Islet precursor cell (in vitro differentiated cells): ENCODE data around the gene ALG2.

Experiments used
- DNase-seq: peaks from one replicate; pipeline ENCODE4 v3.0.0-alpha.2; 2018

The ALG2 gene

DNA sequence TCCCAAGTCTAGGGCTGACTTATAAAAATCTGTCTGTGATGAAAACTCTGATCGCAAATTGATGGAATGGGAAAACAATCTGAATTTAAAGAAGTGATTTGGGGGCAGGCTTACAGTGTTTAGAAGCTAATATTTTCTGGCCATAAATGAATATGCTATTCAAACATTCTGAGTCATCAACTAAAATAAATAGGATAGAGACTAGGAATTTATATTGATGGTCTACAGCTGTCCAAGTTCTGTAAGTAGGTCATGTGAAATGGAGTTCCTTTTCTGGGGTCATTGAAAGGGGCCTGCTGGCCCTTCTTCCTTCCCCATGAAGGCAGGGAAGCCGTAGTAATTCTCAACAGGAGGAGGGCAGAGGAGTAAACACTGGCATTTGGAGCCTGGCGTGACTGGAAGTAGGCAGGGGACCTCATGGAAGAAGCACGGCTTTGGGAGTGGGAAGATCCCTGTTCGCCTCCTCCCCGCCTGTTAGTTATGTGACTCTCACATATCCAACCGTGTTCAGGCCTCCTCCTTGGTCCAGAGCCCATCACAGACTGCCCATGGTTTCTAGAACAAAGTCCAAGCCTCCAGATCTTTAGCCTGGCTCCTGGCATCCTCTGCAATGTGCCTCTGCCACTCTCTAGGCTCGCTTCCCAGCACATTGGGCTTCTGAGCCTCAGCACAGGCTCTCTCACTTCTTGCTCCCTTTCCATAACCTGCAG lies 31.7 kb downstream of the ALG2 start:
- DNase-seq: no peak

DNA sequence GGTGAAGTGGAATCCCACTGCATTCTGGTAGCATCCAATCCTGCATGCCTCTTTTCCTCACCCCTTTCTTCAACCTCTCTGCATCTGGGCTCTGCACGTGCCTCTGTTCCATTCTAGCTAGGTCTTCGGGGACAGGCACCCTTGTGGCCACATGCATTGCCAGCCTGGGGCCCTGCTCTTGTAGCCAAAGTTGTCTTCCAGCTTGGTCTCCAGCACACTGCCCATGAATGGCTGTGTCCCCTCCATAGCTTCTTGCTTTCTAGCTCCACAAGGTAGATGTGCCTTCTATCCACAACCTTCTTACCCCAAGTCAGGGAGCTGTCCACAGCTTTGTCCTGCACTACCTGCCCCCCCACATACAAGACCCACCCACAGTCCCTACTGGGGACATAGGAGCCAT lies 32.6 kb downstream of the ALG2 start:
- no peak for DNase-seq

DNA sequence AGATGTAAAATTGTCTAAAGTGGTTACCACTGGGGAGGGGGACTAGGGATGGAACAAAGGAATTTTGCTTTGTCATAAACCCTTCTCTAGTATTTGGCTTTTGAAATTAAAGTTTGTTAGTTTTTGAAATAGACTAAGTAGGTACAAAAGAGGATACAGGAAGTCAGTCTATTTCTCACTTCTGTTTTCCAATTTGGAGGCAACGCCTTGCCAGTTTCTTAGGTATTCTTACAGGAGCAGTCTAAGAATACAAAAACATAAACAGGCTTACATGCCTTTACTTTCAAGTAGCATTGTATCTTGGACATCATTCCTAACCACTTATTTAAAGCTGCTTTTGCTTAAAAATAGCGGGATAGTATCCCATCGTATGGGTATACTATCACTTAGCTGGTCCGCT lies 34.4 kb downstream of the ALG2 start:
- no peak for DNase-seq

DNA sequence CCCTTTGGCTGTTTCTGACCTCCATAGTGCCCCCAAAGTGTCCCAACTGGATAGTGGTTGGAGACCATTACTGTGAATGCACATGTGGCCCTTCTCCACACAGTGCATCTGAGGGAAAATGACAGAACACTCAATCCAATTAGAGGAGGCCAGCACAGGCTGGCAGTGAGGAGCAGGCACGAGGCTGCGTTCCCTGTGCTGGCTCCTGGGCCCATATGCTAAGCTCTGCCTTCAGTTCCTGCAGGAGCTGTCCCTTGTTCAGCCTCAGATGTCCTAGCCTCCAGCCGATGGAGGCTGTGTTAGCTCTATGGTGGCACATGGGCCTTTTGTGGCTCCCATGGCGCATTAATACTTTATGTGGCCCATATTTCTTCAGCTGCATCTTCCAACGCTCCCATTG lies 35.8 kb downstream of the ALG2 start:
- no peak for DNase-seq

DNA sequence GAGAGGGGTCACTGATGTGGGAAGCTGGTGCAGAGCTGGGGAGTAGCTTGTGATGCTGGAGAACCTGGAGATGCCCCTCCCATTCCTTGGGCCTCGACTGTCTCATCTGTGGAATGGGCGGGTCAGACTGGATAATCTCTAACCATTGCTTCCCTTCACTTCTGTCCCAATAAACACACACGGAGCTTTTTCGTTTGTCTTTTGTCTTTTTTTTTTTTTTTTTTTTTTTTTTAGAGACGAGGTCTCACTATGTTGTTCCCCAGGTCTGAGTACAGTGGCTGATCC lies 36.5 kb downstream of the ALG2 start:
- DNase-seq: no peak

DNA sequence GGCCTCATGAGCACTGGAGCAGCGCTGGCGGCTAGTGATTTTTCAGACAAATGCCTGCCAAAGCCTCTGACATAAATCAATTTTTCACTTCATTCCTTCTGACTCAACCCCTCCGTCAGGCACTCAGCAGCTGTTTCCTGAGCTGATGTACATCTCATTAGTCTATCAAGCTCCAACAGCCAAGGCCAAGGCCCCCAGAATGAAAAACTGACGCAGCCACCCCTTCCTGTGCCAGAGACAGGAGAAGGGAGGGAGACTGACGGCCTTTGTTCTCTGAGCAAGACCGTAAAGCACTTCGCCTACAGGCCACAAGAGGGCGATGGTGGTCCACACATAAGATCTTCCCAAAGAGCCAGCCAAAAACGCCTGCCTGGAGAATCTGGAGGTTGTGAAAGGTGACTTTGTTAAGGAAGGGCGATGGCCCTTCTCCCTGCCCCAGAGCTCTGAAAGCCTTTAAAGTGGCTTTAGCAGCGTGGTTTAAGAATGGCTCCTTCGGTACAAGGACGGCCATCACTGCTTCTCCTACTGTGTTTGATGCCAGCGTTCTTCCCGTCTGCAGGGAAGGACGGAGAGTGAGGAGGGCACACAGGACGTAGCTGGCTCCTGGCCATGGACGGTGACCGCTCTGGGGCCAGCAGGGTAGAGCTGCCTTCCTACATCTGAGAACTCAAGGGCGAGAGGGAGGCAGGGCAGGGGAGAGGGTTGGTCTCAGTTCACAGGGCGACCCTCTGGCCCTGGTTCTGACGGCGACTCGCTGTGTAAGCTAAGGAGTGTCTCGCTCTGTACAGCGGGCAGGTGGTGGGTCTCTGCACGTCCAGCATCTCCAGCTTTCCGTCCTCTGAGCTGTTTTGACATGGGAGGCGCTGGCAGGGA lies 37.0 kb downstream of the ALG2 start:
- DNase-seq: peak; percentile 94

DNA sequence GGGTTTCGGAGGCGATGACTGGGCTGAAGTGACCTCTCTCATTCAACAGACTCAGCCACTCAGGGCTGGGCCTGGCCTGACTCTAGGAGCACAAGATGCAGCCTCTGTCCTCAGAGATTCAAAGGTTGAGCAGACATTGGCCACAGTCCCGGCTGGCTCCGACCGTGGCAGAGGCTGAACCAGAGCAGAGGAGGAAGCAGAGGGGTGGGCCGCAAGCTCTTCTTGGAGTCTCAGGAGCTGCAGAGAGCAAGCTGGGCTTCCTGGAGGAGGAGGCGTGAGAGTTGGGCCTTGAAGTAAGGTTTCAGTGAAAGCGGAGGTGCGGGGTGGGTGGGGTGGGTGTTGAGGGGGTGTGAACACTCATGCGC lies 37.6 kb downstream of the ALG2 start:
- DNase-seq: no peak

DNA sequence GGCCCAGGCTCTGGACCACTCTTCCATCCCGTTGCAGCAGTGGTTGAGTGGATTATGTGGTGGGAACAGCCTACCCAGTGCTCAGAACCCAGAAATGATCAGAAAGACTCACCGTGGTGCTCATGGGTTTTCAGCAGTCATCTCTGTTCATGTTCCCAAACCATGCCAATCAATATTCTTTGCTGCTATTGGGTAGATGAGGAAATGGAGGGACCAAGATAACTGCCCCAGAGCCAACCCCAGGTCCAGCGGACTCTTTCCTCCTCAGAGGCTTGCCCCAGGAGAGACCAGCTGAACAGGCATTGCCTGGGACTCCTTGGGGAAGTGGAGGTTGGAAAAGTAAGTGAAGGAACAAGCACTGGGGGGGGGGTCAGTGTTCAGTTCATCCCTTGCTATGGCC lies 38.1 kb downstream of the ALG2 start:
- no peak for DNase-seq

DNA sequence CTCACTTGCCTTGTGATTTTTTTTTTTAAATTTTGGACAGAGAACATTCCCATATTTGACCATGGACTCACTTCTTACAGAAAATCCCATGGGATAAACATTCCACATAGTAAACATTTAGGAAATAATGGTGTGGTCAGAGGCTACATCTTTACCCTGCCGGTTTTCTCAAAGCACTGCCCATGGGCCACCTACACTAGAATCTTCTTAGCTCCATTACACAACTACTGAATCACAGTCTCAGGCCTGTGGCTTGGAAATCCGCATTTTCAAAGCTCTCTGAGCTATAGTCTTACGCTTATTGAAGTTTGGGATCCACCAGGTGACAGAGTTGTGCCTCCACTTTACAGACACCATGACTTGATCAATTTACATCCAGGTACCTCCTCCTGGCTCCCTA lies 39.4 kb downstream of the ALG2 start:
- no peak for DNase-seq

DNA sequence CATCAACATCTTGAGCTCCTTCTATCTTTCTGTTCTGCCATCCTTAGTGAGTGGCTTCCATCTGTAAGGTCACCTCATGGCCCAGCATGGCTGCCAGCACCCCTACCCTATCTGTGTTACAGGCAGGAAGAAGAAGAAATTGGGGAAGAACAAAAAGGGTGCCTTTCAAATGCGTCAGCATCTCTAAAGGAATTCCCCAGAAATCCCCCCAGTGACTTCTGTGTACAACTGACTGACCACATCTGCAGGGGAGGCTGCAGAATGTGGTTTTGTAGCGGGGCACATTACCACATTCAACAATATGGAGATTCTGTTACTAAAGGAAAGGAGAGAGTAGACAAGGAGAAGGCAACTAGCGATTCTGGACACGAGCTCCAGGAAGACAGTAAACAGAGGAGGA lies 40.1 kb downstream of the ALG2 start:
- DNase-seq: no peak

DNA sequence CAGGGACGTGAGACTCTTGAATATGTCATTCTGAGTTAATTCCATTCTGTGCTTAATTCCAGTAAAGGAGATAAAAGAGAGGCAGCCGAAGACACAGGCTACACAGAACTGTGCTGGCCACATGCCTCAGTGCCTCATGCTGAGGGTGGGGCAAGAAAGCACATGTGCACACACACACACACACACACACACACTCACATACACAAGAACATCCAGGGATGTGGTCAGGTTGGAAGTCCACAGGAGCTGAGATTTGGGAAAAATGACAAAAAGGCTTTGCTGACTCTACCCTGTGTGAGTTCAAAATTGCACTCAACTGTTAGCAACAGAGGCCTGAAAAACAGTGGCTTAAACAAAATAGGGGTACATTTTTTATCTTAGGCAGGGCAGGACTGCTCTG lies 40.5 kb downstream of the ALG2 start:
- no peak for DNase-seq

DNA sequence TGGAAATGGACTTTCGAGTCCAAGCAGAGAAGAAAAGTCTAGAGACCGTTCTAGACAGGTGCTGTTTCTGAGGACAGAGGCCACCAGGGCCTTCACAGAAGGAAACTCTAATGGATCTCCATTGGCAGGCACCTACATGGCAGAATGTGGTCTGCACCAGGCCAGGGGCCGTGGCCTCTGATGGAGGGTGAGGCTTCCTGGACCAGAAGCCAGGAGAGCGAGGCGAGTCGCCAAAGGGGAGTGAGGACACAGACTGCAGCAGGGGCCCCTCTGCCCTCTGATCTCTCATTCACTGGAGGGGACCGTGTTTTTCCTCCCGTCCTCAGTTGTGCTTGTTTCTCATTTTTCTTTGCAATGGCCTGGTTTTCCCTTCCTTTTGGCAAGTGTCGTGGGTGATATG lies 41.1 kb downstream of the ALG2 start:
- DNase-seq: no peak

DNA sequence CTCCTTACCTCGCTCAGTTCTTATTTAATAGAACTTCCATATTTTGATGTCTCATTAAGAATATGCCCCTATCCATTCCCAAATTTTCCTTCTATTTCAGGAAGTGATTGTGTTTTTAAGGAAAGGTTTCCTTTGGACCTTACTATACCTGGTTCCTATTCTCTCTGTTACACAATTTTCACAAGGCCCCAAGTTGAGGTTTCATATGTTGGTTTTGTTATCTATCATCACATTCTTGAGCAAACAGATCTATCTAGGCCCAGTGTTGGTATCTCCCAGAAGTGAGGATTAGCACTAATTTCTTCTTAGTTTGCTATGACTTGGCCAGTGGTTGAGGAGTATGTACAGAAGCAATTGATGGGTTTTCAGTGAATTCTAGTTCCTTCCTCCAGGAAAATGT lies 41.5 kb downstream of the ALG2 start:
- no peak for DNase-seq

DNA sequence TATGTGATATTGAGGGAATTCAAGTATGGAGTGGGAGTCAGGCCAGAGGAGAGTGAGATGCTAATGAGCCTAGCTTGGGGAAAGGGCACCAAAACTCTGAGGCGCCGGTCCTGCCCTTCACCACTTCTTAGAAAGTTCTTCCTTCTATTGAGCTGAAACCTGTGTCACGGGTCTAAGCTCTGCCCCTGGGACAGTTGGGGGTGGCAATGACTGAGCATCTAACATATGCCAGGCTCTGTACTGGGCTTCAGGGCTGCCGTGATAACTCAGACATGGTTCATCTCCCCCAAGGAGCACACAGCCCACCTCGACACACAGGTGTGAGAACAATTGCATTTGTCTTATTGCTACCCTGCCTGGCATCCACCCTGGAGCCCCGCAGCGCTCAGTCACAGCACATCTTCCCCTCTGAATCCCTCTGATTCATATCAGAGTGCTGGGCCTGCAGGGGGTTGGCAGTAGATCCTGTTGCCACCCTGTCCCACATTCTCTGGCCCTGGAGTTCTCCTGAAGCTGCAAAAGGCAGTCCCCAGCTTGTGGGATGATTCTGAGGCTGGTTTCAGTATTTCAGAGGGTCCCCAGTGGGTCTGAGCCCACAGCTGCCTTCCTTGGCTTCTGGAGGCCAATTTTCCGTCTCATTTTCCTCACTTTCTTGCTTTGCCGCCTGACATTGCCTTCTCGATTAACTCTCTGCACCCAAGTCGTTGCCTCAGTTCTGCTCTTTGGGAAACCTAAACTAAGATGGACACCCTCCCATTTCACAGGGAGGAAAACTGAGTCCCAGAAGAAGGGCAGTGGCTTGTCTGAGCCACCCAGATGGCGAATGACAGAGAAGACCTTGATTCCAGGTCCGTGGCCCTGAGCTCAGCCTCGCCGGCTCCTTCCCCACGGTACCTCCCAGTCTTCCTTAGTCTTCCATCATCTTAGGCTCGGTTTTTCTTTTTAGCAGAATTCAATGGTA lies 42.5 kb downstream of the ALG2 start:
- peak; percentile 29 for DNase-seq

DNA sequence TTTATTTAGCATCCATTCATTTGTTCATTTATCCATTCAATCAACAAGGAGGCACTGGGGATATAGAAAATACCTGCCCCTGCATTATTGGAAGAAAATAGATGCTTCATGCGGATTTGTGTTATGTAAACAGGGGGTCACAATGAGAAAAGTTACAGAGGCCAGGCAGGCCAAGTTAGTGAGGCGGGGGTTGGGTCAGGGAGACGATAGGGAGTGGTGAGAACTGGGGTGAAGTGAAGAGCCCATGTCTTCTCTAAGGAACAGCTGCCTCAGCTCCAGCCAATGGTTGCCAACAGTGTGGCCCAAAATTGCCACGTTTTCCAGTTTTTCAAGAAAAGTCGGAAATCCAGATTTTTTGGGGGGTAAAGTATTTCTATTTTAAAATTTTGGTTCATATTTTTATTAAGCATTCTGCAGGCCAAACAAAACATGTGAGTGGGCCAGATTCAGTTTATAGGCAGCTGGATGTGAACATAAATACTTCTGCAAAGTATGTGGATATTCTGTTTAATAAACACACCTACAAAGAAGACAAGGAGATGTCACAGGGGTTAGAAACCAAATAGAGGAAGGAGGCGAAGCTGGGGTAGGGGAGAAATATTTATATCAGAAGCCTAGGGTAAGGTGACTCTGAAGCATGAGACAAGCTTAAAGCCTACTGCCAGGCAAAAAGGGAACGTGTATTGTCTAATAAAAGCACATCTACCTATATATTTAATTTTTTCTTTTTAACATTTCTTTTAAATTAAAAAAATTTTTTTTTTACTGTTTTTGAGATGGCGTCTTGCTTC lies 44.0 kb downstream of the ALG2 start:
- no peak for DNase-seq

DNA sequence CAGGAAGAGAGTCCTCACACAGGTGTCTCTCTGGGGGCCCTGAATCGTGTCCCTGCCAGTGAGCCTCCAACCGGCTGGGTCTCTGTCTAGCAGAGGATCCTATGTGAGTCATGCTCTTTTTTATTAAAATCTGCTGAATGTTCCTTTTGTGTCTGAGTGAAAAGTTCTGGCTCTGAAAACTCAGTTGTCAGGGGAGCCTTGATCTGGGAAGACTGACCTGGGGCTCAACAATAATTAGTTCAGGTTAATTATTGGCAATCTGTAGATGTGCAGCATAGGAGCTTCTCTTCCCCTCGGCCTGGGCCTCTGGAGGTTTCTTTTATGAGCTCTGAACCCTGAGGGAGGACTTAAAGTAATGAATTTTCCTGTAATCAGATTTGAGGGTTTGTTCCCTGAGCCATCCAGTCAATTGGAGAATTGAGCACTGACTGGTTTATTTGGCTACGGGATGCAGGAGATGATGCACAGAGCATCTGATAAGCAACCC lies 45.2 kb downstream of the ALG2 start:
- peak; percentile 80 for DNase-seq

DNA sequence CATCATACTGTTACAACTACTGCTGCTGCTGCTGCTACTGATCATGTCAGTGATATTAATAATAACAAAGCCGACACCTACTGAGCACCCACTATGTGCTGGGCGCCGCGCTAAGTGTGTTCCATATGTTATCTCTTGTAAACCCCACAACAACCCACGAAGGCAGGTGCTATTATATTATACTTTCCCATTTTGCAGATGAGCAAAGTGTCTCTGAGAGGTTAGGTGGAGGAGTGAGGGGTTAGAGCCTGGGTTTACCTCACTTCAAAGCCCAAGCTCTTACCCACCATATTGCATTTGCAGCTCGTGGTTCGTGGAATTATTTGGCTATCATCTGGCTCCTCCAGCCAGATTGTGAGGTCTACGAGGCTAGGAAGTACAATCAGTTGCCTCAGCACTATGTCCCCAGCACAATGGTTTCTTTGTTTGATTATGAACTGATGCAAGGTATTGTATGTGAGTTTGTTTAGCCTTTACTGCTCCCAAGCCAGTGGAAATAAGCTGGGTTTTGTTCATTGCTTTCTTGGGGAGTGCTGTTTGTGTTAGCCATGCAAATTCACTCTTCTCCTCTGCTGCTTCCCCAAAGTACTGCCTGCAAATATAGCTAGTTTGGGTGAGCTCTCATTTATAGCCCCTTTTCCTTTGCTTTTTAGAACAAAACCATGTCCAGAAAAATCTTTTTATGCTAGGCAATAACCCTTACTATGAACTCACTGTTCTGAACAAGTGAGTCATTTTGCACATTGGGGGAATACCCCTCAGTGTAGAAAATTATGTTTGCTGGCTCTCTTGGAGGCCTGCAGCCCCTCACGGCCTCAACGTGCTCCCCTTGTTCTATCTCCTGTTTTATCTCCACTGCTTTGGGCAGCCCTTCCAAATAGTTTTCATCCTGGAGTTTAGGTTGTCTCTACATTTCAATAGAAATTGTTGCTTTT lies 47.9 kb downstream of the ALG2 start:
- DNase-seq: no peak

DNA sequence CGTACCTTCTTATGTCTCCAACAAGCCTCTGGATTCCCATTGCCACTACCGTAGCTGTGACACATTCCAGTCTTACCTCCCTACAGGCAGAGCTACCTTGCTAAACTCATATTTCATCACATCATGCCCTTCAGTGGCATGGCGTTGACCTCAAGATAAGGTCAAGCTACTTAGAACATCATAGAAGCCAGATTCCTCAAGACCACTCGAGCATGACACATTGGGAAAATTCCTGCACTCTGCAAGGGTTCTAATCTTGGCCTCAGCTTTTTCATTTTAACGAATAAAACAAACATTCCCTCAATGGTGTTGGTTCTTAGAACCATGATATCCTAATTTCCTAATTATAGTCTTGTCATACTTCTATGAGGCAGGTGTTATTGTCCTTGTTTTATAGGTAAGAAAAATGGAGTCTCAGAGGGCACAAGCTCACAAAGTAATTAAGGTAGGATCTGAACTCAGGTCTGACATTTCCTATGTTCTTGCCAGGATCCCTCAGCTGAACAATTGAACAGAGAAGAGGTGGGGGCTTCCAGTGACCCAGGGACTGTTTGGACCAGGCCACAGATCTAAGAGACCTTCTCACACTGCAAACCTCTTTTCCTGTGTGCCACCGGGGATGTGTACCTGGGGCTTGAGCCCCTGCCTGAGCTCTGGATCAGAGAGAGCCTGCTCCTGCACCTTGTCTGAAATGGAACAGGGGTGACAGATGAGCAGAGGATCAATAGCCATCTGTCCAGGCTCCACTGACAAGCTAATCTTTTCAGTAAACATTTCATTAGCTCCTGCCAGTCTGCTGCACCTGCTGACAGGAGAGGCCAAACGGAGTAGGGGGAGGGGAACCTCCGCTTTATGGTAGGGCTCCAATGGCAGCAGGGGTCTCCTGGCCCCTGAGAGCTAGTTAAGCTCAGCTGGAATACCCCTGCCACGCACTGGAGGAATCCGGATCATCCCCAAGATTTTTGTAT lies 49.3 kb downstream of the ALG2 start:
- DNase-seq: no peak

DNA sequence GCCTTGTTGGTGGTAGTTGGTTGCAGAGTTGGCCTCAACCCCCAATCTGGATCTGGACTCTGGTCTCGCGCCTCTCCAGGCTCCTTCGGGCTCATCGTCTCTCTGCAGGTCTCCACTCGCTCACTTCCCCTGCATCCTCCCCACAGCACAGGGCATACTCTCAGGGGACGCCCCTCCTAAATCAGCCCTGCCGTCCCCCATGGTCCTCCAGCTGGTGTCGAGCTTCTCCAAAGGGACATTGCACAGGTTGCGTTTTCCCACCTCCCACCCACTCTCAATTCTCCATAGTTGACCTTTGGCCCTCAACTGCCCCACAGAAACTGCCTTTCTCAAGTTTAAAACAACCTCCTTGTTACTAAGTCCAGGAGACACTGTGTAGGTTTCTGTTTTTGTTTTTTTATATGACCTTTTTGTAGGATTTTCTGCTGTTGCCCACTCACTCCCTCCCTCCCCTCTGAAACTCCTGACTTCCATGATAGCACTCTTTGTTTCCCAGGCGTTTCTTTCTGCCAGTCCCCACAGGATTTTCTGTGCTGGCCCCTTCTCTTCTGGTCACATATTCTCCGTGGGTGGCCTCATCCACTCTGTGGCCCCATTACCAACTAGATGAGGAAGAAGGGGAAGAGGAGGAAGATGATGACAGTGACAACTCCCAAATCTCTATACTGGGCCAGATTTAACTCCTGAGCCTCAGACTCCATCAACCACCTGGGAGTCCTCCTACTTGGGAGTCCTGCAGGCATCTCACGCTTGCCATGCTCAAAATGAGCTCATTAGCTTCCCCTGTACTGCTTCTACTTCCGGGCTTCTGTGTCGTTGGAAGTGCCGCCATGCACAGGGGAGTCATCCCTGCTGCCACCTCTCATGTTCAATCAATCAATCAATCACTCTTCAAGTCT lies 50.3 kb downstream of the ALG2 start:
- no peak for DNase-seq
